22Rv1 (cell line): ENCODE results near the gene PRDM11.

Source experiments
- CTCF ChIP-seq: fragments of 450-650 bp; IDR thresholded peaks from 2 replicates; pipeline ENCODE4 v1.5.1; 2017; ENCODE audit warnings: mild to moderate bottlenecking
- ZFX ChIP-seq: fragments of 450-650 bp; IDR thresholded peaks from 2 replicates; pipeline ENCODE4 v1.6.1; 2017; ENCODE audit warnings: antibody characterized with exemption, borderline replicate concordance

- no peak for TF ChIP-seq CTCF
- TF ChIP-seq ZFX: no peak
These were observed 19.6 kb downstream of the PRDM11 start for GRCh38 chr11:45165806-45166603.
